ENCODE data around the gene WDR6.
"Not testable (repeated sequence)": the region's sequence is repeated elsewhere in the genome, so short reads cannot be mapped to it uniquely, and the experiment has no call there.

WDR6 gene

GRCh38 chr3:48993834-48994233 lies 13.4 kb upstream of the WDR6 start:
- no peak for DNase-seq

GRCh38 chr3:48996640-48997039 lies 10.6 kb upstream of the WDR6 start:
- no peak for DNase-seq

DNA sequence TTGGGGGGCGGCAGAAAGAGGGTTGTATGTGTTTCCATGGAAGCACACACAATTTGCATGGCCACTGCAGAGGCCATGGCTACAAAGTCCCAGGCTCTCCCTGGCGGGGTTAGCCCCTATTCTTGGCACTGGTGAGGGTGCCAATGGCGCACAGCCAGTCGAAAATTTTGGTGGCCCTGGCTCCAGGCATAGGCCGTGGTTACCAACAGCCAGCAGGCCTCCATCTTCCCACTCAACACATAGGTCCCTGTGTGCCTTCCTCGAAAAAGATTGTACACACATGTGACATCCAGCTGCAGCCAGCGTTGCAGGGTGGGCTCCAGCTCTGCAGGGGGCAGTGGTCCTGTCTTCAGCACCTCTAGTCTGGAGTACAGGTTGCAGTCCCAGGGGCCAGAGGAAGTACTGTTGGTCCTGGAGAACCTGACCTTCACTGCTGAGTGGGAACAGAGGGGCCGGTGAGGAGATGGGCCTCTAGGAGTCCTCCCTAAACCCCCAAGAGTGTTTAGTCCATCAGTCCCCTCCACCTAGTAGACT lies 10.0 kb upstream of the WDR6 start:
- DNase-seq, result no peak

GRCh38 chr3:48997714-48998637 lies 9.2 kb upstream of the WDR6 start:
- DNase-seq, result no peak

DNA sequence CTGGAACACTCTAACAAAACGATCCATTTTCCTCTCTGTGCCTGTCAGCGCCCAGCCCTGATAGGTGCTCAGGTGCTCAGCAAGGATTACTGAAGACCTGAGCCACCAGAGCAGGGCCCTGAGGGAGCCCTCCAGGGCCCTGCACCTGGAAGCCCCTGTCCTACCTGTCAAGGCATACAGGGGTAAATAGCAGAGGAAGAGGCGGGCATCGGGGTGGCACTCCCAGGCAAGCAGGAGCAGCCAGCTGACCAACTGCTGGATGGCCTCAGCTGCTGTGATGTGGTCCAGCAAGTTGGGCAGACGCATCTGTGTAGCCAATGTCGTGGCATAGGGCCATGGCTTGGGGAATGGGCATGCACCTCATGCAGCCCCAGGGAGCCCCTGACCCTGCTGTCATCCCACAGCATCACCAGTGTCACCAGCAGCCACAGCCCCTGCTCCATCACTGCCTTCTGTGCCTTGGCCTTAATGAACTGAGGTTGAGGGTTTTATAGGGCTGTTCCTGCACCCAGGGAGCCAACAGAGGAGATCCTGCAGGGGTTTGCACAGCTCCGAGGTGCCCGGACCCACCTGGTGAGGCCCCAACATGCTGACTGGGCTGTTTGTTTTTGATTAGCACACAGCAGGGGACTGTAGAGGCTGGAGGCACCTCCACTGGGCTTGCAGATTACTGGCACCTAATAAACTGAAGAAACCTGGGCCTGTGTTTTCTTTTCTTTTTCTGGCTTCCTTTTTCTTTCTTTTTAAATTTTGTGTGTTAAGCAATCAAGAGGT lies 7.9 kb upstream of the WDR6 start:
- no peak for DNase-seq

DNA sequence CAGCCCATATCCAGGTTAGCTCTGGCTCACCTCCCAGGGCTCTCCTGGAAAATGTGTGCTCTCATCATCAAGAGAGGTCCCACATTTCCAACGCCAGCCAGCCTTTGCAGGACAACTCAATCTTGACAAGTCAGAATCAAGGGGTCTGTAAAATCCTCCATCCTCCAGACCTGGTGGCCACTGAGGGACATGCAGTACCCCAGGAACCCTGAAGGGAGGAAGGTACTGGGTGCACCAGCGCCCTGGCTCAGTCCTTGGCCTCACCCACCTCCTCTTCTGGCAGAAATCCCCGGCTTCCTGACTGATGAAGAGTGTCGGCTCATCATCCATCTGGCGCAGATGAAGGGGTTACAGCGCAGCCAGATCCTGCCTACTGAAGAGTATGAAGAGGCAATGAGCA lies 6.0 kb upstream of the WDR6 start:
- no peak for DNase-seq

DNA sequence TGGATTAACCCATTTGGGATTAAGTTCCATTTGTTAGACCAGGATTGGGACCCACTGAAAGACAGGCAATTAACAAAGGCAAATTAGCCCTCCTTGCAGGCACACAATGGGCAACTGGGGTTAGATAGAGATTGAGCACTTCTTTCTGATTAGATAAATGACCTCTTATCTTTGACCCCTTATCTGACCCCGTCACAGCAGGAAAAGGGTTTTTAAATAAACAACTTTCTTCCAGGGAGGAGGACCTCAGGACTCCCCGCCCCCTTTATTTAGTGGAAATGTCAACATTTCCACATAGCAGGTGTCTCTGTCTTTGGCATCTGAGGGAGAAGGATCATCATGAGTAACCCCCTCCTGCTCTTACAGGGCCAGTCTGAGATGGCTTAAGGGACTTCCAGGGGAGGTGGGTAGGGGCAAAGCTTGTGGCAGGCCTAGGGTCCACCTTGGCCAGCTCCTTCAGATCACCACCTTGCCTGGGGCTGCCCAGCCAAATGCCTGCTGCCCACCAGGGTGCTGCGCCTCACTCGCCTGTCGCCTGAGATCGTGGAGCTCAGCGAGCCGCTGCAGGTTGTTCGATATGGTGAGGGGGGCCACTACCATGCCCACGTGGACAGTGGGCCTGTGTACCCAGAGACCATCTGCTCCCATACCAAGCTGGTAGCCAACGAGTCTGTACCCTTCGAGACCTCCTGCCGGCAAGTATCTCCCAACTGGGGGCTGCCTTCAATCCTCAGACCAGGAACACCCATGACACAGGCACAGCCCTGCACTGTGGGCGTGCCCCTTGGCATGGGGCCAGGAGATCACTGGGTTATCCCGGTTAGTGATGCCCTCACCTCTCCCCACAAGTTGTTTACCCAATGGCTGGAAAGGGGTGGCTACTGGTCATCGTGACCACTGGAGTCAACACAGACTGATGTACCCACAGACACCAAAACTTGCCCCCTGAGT lies 2.6 kb upstream of the WDR6 start:
- DNase-seq, result no peak

- no peak for DNase-seq
Observed at GRCh38 chr3:49005303-49005680, 1.9 kb upstream of the WDR6 start.

GRCh38 chr3:49005998-49006397 lies 1.2 kb upstream of the WDR6 start:
- no peak for DNase-seq

DNA sequence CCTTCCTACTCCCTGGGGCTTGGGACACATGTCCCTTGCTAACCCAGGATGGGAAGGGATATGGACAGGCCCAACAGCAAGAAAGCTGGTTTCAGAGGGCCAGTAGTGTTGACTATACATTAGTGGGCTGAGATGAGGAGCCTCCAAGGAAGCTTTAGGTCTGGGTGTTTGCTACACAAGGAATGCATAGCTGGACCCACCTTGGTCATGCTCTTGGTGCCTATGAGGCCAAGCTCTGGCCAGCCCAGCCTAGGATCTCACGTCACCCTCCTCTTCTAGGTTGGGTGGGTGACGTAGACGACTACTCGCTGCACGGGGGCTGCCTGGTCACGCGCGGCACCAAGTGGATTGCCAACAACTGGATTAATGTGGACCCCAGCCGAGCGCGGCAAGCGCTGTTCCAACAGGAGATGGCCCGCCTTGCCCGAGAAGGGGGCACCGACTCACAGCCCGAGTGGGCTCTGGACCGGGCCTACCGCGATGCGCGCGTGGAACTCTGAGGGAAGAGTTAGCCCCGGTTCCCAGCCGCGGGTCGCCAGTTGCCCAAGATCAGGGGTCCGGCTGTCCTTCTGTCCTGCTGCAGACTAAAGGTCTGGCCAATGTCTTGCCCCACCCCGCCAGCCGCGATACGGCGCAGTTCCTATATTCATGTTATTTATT lies 653 bp upstream of the WDR6 start:
- DNase-seq, result no peak

GRCh38 chr3:49007771-49008528 lies 759 bp downstream of the WDR6 start:
- peak; percentile 46 to 74 for DNase-seq

GRCh38 chr3:49008627-49009026 lies 1.4 kb downstream of the WDR6 start:
- DNase-seq, result not testable (repeated sequence)

DNA sequence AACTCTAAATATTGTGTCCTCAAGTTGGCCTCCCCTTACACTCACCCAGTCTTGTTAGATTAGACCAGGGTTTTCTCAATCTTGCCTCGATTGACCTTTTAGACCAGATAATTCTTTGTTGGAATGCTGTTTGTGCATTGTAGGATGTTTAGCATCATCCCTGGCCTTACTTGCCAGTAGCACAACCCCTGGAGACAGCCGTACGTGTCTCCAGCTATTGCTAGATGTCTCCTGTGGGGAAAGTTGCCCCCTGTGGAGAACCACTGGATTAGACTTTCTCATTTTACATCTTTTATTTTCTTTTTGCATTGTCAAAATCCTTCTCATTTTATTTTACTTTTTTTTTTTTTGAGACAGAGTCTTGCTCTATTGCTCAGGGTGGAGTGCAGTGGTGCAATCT lies 2.2 kb downstream of the WDR6 start:
- no peak for DNase-seq

GRCh38 chr3:49012441-49013017 lies 5.3 kb downstream of the WDR6 start:
- DNase-seq, result no peak

GRCh38 chr3:49013113-49013737 lies 6.0 kb downstream of the WDR6 start:
- no peak for DNase-seq

DNA sequence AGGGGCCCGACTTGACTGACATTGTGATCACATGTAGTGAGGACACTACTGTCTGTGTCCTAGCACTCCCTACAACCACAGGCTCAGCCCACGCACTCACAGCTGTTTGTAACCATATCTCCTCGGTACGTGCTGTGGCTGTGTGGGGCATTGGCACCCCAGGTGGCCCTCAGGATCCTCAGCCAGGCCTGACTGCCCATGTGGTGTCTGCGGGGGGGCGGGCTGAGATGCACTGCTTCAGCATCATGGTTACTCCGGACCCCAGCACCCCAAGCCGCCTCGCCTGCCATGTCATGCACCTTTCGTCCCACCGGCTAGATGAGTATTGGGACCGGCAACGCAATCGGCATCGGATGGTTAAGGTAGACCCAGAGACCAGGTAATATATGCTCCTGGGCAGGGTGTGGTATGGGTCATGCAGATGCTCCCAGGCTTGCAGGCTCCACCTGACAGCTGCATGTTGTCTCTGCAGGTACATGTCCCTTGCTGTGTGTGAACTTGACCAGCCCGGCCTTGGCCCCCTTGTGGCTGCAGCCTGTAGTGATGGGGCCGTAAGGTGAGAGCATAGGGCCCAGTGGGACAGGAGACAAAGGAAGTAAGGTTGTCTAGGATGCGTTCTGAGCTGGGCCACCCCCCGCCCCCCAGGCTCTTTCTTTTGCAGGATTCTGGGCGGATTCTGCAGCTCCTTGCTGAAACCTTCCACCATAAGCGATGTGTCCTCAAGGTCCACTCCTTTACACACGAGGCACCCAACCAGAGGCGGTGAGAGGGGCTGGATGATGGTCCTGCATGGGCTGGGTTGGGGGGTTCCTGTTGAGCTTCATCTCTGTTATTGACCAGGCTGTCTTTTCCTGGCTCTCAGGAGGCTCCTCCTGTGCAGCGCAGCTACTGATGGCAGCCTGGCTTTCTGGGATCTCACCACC lies 6.8 kb downstream of the WDR6 start:
- no peak for DNase-seq

GRCh38 chr3:49015072-49015471 lies 7.9 kb downstream of the WDR6 start:
- no peak for DNase-seq

- no peak for DNase-seq
Observed at GRCh38 chr3:49015765-49016164, 8.6 kb downstream of the WDR6 start.

Measured in hippocampal formation (tissue), 2 donors.